ENCODE data around the gene CACNA2D4.

Gene CACNA2D4

DNA sequence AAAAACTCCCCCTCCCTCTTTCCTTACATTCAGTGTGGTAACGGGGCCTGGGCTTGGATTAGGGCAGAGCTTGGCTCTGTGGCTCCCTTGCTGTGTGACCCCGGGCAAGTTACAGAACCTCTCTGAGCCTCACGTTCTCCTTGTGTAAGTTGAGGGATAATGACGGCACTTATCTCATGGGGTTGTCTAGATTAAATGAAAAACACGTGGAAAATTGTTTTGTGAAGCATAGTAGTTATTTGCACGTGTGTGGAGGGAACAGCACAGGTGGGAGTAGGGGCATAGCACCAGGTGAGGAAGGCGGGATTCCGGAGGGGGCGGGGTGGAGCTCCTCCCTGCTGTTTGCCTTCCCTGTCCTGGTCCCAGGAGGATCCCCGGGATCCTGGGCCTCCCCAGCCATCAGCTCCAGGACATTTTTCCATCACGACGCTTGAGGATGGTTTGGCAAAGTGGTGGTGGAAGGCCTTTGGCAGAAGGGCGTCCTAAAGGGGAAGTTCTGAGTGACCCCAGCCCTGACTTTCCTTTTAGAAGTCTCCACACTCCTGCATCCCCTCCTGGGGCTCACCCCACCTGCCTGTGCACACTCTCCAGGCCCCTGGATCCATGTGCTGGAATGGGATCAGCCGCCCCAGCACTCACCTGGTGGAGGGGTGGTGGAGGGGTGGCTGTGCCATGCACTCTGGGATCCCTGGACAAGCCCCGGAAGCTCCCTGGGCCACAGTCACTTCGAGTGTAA, 75.4 kb downstream of the CACNA2D4 start:
- DNase-seq, result no peak

DNA sequence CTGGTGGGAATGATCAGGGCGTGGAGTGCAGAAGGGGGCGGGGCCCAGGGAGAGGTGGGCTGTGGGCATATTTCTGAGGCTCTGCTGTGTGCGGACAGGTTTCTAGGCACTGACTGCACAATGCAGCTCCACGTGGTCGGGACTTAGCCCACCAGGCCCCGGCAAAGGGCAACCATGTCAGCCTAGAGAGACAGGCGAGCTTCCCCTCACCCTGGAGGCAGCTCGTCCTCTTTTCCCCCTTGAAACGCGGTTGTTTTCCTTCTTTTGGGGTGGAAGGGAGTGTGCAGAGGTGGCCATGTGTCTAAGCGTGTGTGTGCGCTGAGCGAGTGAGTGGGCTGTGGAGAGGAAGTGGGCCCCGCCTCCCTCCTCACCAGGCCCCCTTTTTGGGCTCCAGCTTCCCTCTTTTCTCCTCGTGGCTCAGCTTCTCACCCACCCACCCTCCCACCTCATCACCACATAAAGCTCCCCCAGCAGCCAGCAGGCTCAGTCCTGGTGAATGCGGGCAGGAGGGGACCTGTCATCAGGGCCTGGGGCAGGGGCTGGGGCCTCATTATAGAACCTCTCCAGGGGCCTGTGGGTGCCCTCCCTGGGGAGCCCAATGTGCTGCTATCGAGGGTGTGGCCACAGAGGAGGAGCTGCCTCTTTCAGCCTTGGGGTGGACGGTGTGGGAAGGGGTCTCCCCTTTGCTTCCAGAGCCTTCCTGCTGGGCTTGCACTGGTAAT, 76.1 kb downstream of the CACNA2D4 start:
- DNase-seq, result no peak

DNA sequence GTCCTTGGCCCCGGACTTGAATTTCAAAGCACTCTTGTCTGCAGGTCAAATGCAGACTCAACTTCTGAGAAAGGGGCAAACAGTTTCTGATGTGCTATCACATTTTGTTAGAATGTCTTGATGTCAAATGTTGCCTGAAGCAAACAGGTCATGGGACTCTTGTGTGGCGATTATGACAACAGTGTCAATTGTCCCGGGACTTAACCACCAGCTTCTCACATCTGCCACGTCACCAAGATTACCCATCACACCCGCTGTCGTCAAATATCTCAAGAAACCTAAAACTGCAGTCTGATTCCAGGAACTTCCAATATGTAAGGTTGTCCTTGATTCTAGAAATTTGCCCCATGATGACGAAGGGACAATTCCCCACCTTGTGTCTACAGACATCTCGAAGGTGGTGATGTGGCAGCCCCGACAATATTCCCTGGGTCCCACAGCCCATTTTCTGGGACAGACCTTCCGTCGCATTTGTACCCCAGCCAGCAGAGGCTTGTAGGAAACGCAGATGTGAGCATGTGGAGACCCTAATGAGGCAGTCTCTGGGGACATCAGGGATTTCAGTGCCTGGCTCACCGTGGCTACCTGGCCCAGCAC, 76.8 kb downstream of the CACNA2D4 start:
- DNase-seq, result no peak

DNA sequence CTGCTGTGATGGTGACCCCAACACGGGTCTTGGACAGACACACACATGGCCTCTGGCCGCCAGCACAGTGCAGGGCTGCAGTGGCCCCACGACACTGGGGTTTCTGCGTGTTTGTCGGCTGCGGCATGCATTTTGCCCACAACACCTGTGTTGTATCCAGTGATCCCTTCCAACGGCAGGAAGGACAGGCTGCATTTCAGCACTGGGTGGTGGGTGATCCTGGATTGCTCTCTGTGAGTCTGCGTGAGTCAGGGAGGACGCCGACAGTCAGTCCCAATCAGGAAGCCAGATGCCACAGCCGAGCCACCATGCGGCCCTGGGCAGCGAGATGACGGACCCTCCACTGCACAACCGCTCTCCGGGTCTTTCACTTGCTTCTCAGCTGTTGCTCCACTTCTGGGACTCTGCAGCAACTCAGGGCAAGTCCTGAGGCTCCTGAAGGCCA, 77.4 kb downstream of the CACNA2D4 start:
- no peak for DNase-seq

DNA sequence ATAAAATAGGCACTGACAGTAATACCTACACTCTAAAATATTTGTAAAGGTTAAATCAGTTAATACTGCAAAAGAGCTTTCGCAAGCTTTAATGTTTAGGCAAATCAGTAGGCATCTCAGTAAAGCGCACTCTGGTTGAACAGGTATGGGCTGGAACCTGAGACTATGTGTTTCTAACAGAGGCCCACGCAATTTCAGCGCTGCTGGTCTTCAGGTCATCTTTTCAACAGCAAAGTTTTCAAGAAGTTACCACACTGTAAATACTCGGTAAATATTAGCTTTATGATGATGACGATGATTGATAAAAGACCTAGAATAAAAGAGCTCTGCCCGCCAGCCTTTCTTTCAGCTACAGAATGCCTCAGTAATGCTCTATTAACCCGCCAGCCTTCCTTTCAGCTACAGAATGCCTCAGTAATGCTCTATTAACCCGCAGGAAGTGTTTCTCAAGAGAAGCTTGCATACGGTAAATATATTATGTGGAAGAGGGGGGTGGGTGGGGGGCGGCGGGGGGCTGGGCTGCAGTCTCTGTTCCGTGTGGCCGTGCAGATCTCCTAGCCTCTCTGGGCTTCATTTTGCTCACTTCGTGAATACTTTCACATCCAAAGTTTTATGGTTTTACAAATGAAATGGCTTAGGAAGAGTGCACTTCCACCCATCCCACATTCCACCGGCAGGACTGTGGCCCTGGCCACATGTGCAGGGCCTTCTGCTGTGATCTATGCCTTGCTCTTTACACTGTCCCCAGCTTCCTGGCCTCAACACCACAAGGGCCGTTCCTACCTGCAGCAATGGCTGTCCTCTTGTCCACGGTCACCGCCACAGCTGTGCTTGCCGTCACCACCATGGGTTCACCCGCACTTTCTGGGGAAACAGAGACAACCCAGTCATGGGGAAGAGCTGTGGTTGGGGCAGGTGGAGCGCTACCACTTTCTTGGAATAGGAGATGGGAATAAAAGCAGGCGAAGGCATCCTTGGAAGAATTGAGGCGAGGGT, 78.2 kb downstream of the CACNA2D4 start:
- no peak for DNase-seq

DNA sequence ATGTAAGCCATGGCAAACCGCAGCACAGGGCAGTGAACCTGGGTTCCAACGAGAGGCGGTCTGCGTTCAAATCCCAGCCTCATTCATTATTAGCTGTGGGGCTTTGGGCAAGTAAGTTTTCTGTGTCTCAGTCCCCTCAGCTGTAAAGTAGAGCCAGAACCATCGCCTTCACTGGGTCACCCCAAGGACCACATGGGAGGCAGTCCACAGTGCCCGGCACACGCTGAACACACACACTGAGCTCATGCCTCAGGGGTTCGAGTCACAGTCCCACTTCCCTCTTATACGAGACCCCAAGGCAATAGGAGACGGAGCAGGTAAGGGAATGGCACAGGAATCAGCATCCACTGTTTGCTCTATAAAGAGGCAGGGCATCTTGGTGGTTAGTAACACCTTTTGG, 79.0 kb downstream of the CACNA2D4 start:
- no peak for DNase-seq

DNA sequence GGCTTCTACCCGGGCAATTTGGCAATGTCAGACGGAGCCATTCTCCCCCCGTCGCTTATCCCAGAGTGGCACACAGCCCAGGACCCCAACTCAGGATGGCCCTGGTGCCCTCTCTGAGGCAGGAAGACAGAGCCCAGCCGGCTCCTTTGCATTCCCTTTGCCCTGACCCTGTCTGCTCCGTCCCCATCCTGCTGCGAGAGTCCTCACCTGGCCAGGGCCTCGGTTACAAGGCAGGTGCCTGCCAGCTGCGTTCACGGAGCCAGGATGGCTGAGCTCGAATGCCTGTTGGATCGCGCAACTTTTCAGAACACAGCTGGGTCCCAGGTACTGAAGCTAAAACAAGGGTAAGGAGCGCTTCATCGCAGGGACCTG, 79.5 kb downstream of the CACNA2D4 start:
- no peak for DNase-seq

DNA sequence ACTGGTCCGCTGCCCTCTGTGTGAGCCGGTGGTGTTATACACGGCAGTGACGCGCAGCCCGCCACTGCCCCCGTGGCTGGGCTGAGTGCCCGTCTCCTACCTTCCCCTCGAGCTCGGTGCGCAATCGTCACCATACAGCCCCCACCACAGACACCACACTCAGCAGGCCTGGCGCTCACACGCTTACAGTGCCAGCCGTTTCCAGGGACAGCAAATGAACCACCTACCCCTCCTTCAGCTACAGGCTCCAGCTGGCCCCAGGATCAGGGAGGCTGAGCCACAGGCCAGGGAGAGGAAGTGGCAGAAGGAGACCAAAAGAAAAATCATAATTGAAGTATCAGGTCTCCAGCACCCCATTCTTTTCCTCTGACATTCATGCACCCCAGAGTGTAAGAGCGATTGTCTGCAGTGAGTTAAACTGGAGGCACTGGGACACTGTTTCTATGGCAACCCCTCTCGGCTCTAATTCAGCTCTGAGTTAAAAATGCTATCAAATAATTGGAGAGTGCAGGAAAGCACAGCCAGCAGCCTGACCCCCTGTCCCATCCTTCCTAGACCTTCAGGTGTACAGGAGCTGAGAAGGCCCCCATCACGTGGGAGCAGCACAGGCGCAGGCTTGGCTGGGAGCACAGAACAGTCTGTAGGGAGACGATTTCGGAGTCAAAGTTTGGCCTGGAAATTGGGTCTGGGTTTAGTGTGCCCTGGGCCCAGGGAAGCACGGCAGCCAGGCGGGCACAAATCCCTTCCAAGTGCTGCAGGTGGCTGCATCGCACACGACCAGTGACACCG, 80.1 kb downstream of the CACNA2D4 start:
- no peak for DNase-seq

DNA sequence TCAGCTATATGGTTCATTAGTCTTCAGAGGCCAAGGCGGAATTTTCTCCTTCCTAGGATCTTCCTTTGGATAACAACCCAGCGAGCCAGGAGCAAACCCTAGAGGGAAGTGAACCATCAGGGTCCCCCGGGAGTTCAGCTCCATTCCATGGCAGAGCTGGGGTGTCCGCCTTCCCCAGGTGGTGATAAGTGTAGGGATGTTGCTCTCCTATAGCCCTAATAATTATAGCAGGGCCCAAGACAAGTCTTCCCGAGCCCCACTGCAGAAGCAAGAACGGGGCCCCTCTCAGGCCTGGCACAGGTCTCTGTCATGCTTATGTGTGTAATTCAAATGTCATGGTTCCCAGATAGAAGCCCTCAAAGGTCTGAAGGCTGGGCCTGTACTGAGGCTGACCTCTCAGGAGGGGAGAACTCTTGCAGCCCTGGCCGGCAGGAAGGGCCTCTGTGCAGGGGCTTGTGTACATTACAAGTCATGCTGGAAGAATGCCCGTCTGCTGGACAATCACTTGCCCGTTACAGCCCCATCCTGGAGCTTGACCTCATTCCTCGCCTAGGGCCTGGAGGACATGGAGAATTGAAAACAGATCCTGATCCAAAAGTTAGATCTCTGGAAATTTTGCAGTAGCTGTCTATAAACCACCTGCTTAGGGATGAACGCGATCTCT, 80.8 kb downstream of the CACNA2D4 start:
- no peak for DNase-seq

DNA sequence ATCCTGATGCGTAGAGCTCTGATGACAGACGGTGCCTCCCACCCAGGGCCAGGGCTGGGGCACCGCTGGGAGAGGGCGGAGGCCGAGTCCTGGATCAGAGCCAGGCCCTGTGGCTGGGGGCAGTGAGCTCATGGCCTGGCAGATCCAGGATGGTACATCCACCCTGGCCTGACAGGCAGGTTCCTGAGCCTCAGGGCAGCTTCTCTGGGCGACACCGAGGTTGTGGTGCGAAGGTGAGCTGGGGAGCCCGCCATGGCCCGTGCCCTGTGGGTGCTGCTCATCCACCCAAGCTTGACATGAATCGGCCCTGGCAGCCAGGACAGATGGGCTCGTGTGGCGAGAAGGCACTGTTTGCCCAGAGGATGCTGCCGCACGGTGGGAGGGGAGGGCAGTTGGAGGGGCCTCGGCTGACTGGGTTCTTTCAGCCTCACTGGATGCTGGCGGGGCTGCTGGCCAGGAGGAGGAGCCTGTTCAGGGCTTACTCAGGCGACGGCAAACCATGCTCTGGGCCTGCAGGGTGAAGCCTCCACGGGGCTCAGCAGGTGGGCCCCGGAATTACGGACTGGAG, 81.5 kb downstream of the CACNA2D4 start:
- DNase-seq, result no peak

DNA sequence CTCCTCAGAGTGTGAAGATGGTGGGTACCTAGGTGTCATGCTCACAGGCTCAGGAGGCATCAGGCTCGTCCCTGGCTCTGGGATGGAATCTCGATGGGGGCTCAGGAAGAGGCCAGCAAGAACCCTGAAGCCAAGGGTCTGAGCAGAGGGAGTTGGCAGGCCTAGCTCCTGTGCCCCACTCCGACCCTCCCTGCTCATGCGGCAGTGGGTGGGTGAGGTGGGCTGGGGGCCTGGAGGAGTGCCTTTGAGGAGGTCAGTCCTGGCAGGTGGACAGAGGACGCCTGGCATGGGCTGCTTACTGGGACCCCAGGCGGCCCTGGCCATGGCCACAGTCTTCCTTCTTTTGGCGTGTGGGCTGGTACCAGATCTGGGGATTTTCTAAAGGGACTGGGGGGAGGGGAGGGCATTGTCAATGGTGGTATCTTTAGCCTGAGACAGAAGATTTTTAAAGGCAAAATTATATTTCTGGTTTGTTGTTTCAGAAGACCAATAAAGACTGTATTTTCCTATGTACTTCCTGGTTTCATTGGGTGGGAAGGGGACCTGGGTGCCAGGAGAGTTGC, 82.1 kb downstream of the CACNA2D4 start:
- DNase-seq, result no peak

DNA sequence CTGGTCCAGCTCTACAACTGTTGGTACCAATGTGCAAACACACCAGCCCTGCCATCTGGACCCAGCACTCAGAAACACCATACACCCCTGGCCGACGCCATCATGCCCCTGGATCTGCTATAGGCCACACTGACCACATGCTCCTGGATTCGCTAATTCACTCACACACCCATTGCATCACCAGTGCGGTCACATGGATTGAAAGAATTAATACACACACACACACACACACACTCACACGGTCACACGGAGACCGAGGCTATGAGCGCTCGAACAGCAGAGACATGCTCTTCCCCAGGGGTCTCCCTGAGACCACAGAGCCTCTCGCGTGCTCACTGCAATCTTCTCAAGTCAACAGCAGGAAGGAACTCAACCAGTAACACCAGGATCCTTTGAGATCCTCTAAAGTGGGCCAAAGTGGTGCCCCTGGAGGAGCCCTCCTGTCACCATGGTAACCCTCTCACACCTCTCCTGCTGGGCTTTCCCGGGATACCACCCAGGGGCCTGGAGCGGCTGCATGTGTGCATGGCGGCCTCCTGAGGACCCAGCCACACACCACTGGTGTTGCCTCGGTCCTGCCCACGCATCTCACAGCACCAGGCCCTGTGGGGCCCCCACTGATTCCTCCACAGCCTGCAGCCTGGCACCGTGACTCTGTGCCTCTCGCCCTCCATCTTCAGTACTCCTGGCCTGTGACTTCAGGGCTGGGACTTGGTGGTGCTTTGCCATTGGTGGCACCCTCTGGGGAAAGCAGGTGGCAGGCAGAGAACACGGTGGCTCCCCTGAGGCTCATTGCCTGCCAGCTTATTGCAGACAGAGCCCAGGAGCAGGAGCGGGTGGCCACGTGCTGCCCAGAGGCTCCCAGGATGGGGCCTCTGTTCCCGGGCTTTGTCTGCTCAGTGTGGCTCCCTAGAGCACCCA, 83.0 kb downstream of the CACNA2D4 start:
- DNase-seq, result no peak

DNA sequence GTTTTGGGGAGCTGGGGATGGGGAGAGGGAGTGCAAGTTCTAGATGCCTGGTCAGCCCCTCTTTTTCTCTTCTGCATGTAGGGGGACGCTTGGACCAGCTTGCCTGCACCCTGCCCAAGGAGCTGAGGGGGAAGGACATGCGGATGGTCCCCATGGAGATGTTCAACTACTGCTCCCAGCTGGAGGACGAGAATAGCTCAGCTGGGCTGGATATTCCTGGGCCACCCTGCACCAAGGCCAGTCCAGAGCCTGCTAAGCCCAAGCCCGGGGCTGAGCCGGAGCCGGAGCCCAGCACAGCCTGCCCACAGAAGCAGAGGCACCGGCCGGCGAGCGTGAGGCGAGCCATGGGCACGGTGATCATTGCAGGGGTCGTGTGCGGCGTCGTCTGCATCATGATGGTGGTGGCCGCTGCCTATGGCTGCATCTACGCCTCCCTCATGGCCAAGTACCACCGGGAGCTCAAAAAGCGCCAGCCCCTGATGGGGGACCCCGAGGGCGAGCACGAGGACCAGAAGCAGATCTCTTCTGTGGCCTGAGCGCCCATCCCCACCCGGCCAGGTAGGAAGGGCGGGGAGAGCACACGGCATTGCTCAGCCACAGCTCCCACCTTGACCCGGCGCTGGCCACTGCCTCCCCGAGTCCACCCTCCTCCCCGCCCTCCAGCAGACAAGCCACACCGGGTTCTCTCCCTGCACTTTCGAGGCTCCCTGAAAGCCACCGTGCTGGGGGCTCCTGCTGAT, 84.1 kb downstream of the CACNA2D4 start:
- no peak for DNase-seq

DNA sequence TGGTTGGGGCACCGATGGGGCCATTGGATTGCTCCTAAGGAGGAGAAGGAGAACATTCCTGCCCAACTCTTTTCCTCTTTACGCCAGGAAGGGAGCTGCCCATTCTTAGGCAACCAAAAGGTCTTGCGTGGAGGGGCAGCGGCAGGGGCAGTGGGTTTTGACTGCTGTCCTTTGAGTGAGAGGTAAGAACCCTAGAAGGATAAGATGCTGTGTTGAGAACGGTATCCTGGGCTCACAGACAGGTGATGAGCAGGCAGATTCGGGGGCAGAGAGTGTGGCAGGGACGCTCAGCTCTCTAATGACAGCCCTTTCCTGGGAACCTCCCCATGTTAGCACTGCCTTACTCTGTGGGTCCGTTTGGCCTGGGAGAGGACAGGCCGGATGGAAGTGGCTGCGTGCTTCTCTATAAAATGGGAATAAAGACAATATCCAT, 84.8 kb downstream of the CACNA2D4 start:
- no peak for DNase-seq

DNA sequence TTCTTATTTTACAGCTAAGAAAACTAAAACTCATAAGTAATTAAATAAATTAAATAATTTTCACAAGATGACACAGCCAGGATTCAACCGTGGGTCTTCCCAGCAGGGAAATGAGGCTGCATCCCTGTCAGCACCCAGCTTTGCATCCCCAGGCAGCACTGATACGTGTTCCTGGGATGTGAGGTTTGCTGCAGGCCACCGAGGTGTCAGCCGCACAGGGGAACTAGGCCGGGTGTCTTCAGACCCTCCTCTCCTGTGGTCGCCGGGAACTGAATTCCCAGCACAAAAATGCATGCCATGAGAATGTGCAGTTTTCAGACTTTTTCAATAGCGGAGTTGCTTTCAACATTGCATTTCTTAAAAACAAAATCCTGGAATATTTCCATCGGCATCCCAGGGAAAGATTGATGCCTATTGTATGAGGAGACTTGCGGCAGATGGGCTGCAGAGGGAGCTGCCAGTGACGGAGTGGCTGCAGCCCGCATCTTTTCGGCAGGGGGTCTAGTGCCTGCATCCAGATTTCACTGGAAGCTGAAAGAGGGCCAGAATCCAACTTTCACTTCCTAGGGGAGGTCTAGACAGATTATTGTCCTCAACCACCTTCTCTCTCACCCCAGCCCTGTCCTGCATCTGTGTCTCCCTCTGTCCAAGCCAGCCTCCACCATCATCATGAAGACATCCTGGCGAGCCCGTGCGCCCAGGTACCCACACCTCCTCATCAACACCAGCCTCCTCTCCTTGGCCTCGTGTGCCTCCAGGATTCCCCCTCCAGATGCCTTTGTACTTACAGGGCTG, 85.5 kb downstream of the CACNA2D4 start:
- no peak for DNase-seq

DNA sequence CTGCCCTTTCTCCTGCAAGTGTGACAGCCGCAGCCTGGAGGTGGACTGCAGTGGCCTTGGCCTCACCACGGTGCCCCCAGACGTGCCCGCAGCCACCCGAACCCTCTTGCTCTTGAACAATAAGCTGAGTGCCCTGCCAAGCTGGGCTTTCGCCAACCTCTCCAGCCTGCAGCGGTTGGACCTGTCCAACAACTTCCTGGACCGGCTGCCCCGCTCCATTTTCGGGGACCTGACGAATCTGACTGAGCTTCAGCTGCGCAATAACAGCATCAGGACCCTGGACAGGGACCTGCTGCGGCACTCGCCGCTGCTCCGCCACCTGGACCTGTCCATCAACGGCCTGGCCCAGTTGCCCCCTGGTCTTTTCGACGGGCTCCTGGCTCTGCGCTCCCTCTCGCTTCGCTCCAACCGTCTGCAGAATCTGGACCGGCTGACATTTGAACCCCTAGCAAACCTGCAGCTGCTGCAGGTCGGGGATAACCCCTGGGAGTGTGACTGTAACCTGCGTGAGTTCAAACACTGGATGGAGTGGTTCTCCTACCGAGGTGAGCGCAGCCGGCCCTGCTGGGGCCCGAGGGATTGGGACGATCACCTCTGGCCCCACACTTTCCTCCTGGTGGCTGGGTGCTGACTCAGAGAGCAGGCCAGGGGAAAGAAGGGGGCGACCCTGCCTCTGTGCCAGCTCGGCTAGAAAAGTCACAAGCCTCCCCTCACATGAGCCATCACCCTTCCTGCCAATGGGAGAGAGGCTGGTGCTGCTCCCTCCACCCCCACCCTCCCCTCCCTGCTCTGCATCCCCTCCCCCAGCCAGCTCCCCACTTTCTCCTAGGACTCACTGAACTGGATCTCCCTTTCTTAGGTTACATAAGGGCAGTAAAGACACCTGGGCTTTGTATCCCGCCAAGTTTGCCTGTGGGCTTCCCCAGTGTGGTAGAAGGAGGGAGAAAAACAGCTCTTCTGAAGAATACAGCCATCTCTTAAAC, 87.2 kb downstream of the CACNA2D4 start:
- DNase-seq, result peak; percentile 83

DNA sequence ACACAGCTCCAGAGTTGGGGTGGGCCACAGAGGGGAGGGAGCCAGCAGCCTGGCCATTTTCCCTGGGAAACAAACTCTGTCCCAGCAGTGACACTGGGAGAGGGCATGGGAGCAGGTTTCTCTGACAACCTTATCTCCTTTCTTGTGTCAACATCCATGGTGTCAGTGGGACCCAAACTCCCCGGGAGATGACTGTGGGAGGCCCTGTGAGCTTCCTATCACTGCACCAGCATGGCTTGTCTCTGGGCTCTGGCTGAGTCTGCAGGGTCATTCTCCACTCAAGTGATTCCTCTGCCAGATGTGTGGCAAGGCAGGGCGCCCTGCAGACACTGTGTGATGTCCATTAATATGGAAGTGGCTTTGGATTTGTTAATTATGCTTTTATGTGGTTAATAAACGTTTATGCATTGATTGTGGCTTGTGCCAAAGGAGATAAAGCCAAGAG, 88.0 kb downstream of the CACNA2D4 start:
- no peak for DNase-seq

All from right hindlimb (tissue), 1 donor.